Uterus (tissue), 2 donors: ENCODE data around the gene S100A16.

Experiments
- POLR2A ChIP-seq, 2 donors: fragments of 450-650 bp; IDR thresholded peaks; one replicate each; pipeline ENCODE4 v1.6.1; 2016; ENCODE audit warnings: antibody characterized with exemption in 2 of 2, mild to moderate bottlenecking in 1 of 2, moderate library complexity in 1 of 2
- TF ChIP-seq, protein P1 (sequence below), 4 experiments: fragments of 200-600 bp in 2 of 4; fragments of 450-650 bp in 2 of 4; sonication (generic) in 2 of 4; IDR thresholded peaks; one replicate each; pipeline ENCODE4 v1.5.1; 2016 to 2019; ENCODE audit warnings: antibody characterized with exemption in 4 of 4, mild to moderate bottlenecking in 2 of 4, moderate library complexity in 1 of 4

DNA sequence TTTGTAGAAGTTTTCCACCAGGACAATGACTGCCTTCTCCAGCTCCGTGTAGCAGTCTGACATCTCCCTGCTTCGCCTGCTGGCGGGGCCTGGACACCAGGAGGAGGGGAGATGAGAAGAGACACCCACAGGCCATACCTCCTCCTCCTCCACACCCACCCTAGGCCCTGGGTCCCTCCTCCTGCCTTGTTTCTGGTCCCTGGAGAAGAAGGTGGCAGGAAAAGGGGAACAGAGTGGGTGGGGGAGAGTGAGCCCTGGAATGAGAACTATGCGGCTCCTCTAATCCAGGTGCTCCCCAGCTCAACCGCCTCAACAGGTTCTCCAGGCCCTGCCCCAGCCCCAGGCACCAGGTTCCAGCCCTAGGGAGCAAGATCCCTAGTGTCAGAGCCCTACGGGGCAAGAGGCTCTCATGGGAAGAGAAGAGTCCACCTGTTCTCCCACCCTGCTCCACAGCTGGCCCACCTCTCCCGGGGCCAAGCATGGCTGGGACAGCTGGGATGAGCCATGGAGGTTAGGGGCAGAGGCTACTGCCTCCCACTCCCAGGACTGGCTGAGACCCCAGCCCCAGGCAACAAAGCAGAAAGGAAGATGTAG, 4.8 kb downstream of the S100A16 start:
- TF ChIP-seq, protein P1, sequence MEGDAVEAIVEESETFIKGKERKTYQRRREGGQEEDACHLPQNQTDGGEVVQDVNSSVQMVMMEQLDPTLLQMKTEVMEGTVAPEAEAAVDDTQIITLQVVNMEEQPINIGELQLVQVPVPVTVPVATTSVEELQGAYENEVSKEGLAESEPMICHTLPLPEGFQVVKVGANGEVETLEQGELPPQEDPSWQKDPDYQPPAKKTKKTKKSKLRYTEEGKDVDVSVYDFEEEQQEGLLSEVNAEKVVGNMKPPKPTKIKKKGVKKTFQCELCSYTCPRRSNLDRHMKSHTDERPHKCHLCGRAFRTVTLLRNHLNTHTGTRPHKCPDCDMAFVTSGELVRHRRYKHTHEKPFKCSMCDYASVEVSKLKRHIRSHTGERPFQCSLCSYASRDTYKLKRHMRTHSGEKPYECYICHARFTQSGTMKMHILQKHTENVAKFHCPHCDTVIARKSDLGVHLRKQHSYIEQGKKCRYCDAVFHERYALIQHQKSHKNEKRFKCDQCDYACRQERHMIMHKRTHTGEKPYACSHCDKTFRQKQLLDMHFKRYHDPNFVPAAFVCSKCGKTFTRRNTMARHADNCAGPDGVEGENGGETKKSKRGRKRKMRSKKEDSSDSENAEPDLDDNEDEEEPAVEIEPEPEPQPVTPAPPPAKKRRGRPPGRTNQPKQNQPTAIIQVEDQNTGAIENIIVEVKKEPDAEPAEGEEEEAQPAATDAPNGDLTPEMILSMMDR (IDR thresholded peaks at IDR 0.05): no peak
- TF ChIP-seq POLR2A (IDR thresholded peaks at IDR 0.05): no peak
